ENCODE data around the gene TCEAL1. TPM values are rescaled to one million over a fixed set of nuclear protein-coding genes. Genes with fewer than 3 reads are reported as not detected.
"Not testable (repeated sequence)": the region's sequence is repeated elsewhere in the genome, so short reads cannot be mapped to it uniquely, and the experiment has no call there.

TCEAL1 gene
- total and polyA plus RNA-seq, 7 donors, result 18.7 to 54.8 (median 32.2) TPM

GRCh38 chrX:103630171-103630511 lies 1.4 kb downstream of the TCEAL1 start:
- WGBS, 3 donors, result 12 to 34% (median 14%) methylated on average over 6 of the region's 6 CpGs
- TF ChIP-seq CTCF (IDR thresholded peaks at IDR 0.05), result no peak
- Histone ChIP-seq H3K27ac (peak overlapping the region; percentile 87), H3K4me3 (peak overlapping the region; percentile 78), H3K36me3 (ENCODE audit: insufficient read depth in 1 of 2, low read depth in 1 of 2) (peaks cover 0 to 6% of the 10 kb centered on the region in 2 donors), H3K27me3 (ENCODE audit: insufficient read depth in 3 of 3, low read length in 2 of 3) (peaks cover 0 to 10% (median 0%) of the 10 kb centered on the region in 3 donors), H3K4me1 (peaks cover 9% of the 10 kb centered on the region), H3K9me3 (no peaks in the 10 kb centered on the region)
- ATAC-seq (no peak), DNase-seq (no peak)
- intact Hi-C loops (cut with DNase I), result loop anchor here in 1 of 2 donors (10.0 kb wide), 1 partner anchor 55 kb away; the partner anchor contains the start of gene MORF4L2

- H3K36me3 ChIP-seq (ENCODE audit: insufficient read depth in 1 of 2, low read depth in 1 of 2), result peaks cover 0 to 6% of the 10 kb centered on the region in 2 donors
- ATAC-seq (no peak), DNase-seq (no peak)
- H3K4me1 ChIP-seq, result peaks cover 9% of the 10 kb centered on the region
- no peaks in the 10 kb centered on the region for H3K9me3 ChIP-seq
- WGBS, 3 donors, result 79 to 90% (median 83%) methylated on average over 5 of the region's 5 CpGs
- intact Hi-C loops (cut with DNase I), result loop anchor here in 1 of 2 donors (10.0 kb wide), 1 partner anchor 54 kb away; the partner anchor contains the start of gene MORF4L2
- no peak overlapping the region for H3K4me3 ChIP-seq
- peaks cover 0 to 10% (median 0%) of the 10 kb centered on the region in 3 donors for H3K27me3 ChIP-seq (ENCODE audit: insufficient read depth in 3 of 3, low read length in 2 of 3)
- no peak overlapping the region for H3K27ac ChIP-seq
- TF ChIP-seq CTCF (IDR thresholded peaks at IDR 0.05), result no peak
Measured at GRCh38 chrX:103631145-103631544, 2.4 kb downstream of the TCEAL1 start.

GRCh38 chrX:103635436-103635835 lies 6.7 kb downstream of the TCEAL1 start:
- intact Hi-C loops (cut with DNase I), result loop anchor here in 1 of 2 donors (10.0 kb wide), 1 partner anchor 49 kb away; the partner anchor contains the start of gene MORF4L2
- no peak overlapping the region for H3K4me3 ChIP-seq
- ATAC-seq, result no peak

GRCh38 chrX:103637604-103638338 lies 9.0 kb downstream of the TCEAL1 start:
- no peak overlapping the region for H3K4me3 ChIP-seq
- no peak for DNase-seq
- no peaks in the 10 kb centered on the region for H3K9me3 ChIP-seq
- H3K27ac ChIP-seq, result no peak overlapping the region
- H3K27me3 ChIP-seq (ENCODE audit: insufficient read depth in 3 of 3, low read length in 2 of 3), result no peaks in the 10 kb centered on the region
- H3K4me1 ChIP-seq, result no peaks in the 10 kb centered on the region
- no peak for ATAC-seq
- H3K36me3 ChIP-seq (ENCODE audit: insufficient read depth in 1 of 2, low read depth in 1 of 2), result no peaks in the 10 kb centered on the region
- WGBS, 3 donors, result 60 to 93% (median 88%) methylated on average over 2 of the region's 2 CpGs
- no peak for TF ChIP-seq CTCF (IDR thresholded peaks at IDR 0.05)
- intact Hi-C loops (cut with DNase I), result loop anchor here in 1 of 2 donors (10.0 kb wide), 1 partner anchor 47 kb away; the partner anchor contains the start of gene MORF4L2

More at GRCh38 chrX:103635436-103635835, 6.7 kb downstream of the TCEAL1 start:
- Histone ChIP-seq H3K27me3 (ENCODE audit: insufficient read depth in 3 of 3, low read length in 2 of 3) (no peaks in the 10 kb centered on the region), H3K9me3 (no peaks in the 10 kb centered on the region), H3K4me1 (peaks cover 2% of the 10 kb centered on the region), H3K36me3 (ENCODE audit: insufficient read depth in 1 of 2, low read depth in 1 of 2) (peaks cover 0 to 6% of the 10 kb centered on the region in 2 donors), H3K27ac (no peak overlapping the region)
- WGBS, 3 donors, result 53 to 82% (median 79%) methylated on average over 2 of the region's 2 CpGs
- no peak for DNase-seq
- TF ChIP-seq CTCF (IDR thresholded peaks at IDR 0.05), result no peak

GRCh38 chrX:103638479-103639346 lies 9.9 kb downstream of the TCEAL1 start:
- intact Hi-C loops (cut with DNase I), result loop anchor here in 1 of 2 donors (10.0 kb wide), 1 partner anchor 46 kb away; the partner anchor contains the start of gene MORF4L2
- 32 to 69% (median 45%) methylated on average over 4 to 6 of the region's 6 CpGs for WGBS, 3 donors
- ATAC-seq, result not testable (repeated sequence)

More at GRCh38 chrX:103638479-103639346, 9.9 kb downstream of the TCEAL1 start:
- H3K27me3 ChIP-seq (ENCODE audit: insufficient read depth in 3 of 3, low read length in 2 of 3); H3K36me3 ChIP-seq (ENCODE audit: insufficient read depth in 1 of 2, low read depth in 1 of 2); H3K27ac ChIP-seq; H3K4me3 ChIP-seq; DNase-seq; H3K4me1 ChIP-seq; H3K9me3 ChIP-seq: not testable (repeated sequence)
